SH-SY5Y (cell line): ENCODE data around the gene VPS51.

Source experiments
- GATA2 ChIP-seq: IDR thresholded peaks from 2 replicates; pipeline ENCODE4 v1.6.1; 2011; ENCODE audit warnings: mild to moderate bottlenecking, low read depth, low read length
- GATA3 ChIP-seq: IDR thresholded peaks from 2 replicates; pipeline ENCODE4 v1.6.1; 2011; ENCODE audit warnings: low read depth, mild to moderate bottlenecking, low read length, moderate library complexity

DNA sequence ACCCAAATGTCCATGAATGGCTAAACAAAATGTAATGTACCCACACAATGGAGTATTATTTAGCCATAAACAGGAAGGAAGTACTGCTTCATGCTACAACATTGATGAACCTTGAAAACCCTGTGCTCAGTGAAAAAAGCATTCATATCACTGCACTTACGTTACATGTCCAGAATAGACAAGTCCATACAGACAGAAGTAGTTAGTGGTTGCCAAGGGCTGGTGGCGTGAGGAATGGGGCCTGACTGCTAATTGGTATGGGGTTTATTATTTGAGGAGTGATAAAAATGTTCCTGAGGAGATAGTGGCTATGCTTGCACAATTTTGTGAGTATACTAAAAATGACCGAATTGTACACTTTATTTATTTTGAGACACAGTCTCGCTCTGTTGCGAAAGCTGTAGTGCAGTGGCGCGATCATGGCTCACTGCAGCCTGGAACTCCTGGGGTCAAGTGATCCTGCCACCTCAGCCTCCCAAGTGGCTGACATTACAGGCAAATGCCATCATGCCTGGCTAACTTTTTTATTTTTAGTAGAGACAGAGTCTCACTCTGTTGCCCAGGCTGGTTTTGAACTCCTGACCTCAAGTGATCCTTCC, 46.0 kb downstream of the VPS51 start:
- no peak for TF ChIP-seq GATA2
- no peak for TF ChIP-seq GATA3
